OCI-M1 (cell line): ENCODE measurements around the gene SYCE3.

Source experiments
- DNase-seq: peaks from one replicate; lab custom pipeline; 2025; lab: John Stamatoyannopoulos, UW

The SYCE3 gene

DNA sequence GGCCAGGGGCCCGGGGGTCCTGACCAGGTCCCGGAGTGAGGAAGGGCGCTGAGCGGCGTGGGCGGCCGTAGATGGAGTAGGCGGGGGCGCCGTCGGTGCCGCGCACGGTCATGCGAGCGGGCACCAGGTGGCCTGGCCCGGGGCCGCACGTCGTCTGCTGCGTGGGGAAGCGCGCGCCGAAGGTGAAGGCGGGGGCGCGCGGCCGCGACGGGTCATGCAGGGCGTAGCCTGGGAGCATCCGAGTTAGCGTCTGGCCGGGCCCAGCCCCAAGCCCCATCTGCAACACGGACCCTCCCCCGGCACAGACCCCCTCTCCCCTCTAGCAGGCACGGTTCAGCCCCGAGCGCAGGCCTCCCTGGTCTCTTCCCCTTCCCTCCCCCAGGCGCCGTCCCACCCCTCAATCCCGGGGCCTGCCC lies 31.2 kb downstream of the SYCE3 start:
- DNase-seq, result peak; percentile 70

DNA sequence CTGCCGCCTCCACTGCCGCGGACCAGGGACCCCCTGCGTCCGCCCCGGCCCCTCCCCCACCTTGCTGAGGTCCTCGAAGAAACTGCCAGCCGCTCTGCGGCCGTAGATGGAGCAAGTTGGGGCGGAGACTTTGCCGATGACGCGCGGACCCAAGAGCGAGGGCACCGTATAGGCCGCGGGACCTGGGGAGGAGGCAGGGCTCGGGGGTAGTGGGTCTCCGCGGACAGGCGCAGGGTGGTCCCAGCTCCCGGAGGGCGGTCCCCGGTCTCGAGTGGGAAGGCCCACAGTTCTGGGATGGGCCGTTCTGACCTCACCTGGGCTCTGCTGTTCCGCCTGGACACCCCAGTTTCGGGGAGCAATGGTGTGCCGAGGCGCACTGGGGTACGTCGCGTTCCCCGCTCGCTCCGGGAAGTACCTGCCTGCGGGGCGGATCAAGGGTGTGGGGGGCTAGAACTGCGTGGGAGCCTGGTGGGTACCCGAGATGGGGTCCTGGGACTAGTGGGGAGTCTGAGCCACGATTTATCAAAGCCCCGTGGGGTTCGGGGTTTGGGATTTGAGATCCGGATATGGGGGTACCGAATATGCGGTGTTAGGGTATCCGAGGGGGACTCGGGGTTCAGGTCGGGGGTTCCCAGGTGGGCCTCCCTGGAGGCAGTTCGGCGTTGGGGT lies 31.7 kb downstream of the SYCE3 start:
- DNase-seq, result peak; percentile 92

DNA sequence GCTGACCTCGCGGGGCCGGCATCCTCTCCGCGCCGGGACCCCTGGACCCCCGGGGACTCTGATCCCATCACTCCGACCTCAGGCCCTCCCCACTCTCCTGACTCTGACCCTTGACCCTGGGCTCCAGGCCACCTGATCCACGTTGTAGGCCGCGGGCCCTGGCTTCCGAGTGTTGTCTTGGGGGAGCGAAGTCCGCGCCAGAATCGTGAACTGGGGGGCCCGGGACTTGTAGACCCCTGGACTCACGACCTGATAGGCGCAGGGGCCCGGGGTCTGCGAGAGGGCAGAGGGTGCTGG lies 32.2 kb downstream of the SYCE3 start:
- DNase-seq, result no peak

DNA sequence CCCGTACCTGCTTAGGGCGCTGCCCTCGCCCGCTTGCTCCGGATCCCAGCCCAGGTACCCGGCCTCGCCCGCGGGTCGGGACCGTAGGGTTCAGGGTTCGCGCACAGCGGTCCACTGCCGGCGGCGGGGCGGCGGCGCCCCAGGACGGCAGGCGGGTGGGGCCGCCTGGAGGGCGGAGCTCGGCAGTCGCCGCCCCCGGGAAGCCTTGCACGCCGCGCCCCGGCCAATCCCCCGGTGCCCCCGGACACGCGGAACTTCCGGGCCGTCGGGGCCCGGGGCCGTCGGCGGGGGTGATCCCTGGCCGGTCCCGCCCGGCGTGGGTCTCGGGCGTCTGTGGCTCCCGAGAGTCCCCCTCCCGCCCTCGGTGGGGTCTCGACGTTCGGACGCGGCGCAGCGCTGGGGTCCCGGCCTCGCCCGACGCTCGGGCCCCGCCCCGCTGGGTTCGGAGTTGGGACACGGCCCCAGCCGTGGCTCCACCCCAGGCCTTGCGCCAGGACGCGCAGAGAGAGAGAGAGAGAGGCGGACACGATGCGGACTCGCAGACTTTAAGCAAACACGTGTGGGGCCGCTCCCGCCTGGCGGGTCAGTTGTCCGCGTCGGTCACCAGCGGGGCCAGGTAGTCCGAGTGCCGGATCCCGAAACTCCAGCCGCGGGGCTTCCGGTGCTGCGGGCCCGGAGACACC lies 32.7 kb downstream of the SYCE3 start, which contains the start of gene TYMP:
Gene TYMP, minus strand, starts transcription at position 116 of the 683 bp plus-strand sequence. CDS start 303 bp downstream, outside the sequence.
- DNase-seq, result peak; percentile 70

DNA sequence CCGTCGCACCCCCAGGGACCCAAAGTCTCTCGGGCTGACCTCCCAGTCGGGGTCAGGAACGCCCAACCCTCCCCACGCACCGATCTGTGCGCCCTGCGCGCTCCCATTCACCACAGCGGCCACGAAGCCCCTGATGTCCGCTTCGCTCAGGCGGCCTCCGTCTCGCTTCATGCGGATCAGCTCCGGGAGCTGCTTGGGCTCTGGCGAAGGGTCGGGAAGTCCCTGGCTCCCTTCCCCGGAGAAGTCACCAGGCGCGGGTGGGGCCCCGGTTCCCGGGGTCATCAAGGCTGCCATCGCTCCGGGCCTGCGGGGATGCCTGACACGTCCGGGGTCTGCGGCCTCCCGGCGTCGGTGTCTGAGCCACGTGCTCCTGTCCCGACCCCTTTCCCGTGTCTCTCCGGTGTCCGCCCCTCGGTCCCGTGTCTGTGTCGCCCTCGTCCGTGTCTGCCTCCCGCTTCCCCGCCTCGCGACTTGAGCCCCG lies 33.3 kb downstream of the SYCE3 start:
- DNase-seq, result no peak

DNA sequence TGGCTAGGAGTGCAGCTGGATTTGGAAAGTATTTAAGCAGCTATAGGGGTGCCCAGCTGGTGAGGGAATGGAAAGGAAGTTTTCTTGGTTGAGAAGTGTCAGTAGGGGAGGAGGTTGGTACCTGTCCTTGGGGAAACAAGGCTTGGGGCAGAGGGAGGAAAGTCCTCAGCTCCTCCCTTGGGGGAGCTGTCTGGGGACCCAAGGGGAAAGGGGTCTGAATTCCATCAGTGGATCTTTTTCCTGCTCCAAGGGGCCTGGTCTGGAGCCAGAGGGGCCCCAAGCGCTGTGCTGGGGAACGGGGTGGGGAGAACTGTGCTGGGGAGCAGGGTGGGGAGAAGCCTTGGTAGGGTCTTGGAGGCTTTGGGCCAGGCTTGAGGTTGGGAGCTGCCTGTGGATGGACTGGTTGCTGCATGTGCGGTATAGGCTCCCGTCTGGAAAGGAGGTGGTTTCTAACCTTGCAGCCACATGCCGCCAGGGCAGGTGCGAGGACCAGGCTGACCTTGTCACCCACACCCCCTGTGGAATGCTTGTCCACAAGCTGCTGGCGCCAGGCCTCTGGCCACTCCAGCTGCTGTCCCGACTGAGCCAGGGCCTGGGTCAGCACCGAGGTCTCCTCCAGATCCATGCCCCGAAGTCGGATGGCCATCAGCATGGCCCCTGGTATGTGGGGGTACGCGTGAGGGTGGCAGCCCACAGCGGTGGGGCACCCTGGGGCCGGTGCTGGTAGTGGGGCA lies 33.9 kb downstream of the SYCE3 start:
- DNase-seq, result peak; percentile 31

DNA sequence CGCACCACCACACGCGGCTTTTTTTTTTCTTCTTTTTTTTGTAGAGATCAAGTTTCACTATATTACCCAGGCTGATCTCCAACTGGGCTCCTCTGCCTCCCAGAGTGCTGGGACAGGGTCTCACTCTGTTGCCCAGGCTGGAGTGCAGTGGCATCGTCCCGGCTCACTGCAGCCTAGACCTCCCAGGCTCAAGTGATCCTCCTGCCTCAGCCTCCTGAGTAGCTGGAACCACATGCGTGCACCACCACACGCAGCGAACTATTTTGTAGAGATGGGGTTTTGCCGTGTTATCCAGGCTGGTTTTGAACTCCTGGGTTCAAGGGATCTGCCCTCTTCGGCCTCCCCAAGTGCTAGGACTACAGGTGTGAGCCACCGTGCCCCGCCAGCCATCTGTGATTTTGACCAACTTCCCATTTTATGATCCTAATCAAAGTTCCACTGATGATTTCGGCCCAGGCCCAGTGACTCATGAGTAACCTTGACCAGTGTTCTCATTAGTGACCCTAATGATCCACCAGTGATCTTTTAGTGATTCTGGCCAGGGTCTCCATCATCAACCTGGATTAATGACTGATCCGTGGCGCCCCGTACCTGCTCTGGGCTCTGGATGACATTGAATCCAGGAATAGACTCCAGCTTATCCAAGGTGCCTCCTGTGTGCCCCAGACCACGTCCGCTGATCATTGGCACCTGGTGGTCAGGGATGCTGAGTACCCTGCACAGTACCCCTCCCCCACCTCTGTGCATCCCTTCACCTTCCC lies 34.6 kb downstream of the SYCE3 start:
- peak; percentile 31 for DNase-seq

DNA sequence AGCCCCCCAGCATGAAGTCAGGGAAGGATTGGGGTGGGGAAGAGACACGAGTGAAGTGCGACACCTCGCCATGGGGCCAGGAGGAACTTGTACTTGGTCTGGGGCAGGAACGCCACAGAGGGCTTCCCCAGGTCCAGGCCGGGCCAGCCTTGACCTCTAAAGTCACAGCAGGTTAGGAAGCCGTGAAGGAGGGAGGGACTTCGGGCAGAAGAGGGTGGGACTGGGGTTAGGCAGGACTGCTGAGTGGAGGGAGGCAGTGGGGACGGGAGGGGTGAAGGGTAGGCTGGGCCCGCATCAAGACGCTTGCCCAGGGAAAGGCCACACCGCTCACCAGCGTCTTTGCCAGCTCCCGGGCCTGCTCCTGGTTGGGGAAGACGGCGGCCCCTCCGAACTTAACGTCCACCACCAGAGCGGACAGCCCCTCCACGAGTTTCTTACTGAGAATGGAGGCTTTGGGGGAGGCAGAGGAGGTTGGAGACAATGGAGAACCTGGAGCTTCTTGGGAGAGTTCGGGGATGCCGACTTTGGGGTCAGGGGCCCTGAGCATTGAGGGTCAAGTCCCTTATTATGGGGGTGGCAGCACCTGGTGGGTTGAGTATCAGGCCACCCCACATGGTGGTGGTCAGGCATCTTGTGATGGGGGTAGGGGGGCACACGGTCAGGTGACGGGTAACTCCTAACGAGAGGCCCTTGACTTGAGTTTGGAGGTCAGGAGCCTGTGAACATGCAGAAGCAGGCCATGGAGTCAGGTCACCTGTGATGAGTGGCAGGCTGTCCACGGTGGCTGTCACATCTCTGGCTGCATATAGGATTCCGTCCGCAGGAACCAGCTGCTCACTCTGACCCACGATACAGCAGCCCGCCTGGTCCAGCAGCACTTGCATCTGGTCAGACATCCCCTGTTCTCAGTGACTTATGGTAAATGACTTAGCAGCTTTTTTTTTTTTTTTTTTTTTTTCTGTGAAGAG lies 35.6 kb downstream of the SYCE3 start:
- DNase-seq, result peak; percentile 93

DNA sequence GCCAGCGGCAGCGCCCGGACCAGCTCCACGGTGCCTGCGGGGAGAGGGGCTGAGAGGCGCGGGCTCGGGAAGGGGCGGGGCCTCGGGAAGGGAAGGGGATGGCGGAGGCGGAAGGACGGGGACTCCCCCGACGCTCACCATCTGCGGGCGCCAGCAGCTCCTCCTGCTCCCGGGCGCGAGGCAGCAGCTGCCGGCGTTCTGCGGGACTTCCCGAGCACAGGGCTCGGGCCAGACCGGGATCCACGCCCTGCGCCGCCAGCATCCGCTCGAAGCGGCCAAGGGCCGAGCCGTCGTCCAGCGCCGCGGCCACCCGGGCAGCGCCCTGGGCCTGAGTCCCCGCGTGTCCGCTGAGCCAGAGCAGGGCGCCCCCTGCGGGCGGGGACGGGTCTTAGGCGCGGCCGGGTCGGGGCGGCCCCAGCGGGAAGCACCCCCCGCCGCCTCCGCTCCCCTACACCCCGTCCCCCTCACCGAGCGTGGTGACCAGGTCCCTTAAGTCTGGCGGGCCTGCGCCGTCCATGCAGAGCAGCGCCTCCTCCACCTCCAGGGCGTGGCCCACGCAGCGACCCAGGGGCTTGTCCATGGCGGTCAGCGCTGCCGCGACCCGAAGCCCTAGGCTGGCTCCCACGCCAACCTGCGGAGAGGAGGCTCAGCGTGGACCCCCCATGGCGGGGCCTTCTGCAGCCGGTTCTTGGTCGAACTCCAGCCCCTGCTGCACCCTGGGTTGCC lies 36.4 kb downstream of the SYCE3 start:
- DNase-seq, result peak; percentile 87

DNA sequence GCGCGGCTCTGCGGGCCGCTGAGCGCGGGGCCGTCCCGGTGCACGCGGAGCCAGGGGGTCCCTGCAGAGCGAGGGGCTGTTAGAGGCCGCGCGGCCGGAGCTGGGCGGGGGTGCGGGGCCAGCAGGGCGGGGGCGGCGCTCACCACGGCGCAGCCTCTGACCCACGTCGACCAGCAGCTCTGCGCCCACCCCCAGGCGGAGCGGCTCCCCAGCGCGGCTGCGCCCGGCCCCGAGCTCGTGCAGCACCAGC lies 36.9 kb downstream of the SYCE3 start:
- no peak for DNase-seq

DNA sequence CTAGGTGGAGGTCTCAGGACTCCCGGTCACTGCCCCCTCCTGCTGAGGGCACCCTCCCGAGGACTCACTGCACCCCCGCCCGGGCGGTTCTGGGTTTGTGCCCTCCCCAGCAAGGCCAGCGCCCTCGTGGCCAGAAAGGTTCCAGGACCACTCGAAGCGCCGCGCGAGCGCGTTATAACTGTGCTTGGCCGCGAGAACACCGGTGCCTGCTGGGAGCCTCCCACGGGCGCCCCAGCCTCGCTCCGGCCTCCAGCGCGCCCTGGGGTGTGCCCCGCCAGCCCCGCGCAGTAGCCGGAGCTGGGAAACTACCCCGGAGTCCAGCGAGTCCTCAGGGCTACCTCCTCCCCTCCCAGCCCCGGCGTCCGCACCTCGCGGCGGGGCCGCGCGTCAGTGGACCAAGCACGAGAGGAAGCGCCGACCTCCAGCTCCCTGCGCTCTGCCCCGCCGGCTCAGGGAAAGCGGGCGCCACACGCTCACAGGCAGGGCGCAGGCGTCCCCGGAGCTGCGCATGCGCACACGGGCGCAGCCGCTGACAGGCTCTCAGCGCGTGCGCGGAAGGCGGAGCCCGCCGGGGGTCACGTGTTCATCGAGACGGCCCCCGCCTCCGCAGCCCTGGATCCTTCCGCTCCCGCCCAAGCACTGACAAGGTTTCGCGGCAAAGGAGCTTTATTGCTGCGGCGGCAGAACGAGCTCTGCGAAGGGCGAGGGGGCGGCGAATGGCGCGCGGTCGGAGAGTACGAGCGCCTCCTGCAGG lies 37.4 kb downstream of the SYCE3 start, which contains the start of gene SCO2:
Gene SCO2, minus strand, starts transcription at position 495 of the 754 bp plus-strand sequence. CDS start 1,187 bp downstream, outside the sequence.
- peak; percentile 98 for DNase-seq

DNA sequence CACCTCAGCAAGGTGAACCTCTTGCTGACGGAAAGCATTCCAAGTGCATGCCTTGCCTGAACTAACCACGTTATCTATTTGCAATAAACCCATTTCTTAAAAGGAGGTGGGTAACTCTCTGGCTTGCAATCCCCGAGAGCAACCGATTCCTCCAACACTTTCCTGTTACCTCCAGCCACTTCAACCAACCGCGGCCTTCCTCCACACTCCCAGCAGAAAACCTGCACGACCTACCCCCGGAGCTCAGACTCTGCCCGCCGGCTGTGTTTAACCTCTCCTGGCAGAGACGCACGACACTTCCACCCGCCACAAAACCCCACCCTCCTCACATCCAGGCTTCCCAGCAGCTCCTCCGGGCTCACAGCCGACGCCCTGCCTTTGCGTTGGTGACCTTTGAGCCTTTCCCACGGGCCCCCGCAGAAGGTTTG lies 38.0 kb downstream of the SYCE3 start:
- no peak for DNase-seq

DNA sequence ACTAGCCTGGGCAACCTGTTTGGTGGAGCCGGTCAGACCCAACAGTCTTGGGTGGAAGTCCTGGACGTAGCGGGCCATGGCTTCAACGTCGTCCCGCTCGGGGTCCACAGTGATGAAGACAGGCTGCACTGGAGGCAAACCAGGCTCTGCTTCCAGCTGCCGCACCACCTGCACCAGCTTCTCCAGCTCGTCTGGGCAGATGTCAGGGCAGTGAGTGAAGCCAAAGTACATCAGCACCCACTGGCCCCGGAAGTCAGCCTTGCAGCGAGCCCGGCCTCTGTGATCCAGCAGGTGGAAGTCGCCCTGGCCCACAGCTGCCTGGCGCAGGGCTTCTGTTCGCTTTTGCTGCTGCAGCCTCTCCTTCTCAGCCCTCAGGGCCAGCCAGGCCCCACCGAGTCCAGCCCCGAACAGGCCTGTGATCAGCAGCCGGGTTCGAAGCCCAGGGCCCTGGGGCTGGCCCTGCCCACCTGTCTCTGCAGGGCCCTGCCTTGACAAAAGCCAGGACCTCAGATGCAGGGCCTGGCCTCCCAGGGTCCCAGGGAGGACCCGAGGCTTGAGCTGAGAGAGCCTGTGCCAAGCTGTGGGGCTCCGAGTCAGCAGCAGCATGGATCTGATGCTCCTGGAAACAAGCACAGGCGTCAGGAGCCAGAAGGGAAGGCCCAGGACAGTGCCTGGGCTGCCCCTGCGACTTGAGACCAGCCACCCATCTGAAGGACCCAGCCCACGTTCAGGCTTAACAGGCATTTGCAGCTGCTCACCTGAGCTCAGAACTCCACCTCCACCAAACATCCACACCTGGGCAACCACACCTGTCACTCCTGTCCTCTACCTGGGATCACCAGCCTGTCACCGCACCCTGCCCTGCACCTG lies 38.7 kb downstream of the SYCE3 start:
- DNase-seq, result peak; percentile 36

DNA sequence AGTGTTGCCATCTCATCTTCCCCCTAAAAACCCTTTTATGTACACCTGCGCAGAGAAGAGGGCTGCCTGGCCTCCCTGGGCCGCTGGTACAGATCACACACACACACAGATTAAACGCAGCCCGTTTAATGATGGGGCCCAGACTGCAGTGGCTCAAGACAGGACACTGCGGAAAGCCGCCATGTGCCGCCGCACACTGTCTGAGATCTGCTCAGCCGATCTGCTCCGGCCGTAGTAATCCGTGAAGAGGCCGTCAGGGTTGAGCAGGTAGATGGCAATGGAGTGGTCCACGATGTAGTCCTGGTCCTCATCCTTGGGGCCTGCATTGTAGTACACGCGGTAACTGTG lies 39.3 kb downstream of the SYCE3 start:
- no peak for DNase-seq

DNA sequence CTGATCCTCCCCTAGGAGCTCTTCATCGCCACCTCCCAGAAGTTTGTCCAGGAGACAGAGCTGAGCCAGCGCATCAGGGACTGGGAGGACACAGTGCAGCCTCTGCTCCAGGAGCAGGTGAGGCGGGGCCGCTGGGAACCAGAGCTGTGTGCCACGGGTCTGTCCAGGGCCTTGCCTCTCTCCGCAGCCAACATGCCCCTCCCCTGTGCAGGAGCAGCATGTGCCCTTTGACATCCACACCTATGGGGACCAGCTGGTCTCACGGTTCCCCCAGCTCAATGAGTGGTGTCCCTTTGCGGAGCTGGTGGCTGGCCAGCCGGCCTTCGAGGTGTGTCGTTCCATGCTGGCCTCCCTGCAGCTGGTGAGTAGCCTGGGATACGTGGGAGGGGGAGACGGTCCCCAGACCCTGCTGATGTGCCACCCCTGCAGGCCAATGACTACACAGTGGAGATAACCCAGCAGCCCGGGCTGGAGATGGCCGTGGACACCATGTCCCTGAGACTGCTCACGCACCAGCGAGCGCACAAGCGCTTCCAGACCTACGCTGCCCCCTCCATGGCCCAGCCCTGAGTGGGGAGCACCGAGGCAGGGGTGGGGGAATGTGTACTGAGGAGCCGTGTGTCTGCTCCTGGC lies 39.8 kb downstream of the SYCE3 start:
- DNase-seq, result no peak

DNA sequence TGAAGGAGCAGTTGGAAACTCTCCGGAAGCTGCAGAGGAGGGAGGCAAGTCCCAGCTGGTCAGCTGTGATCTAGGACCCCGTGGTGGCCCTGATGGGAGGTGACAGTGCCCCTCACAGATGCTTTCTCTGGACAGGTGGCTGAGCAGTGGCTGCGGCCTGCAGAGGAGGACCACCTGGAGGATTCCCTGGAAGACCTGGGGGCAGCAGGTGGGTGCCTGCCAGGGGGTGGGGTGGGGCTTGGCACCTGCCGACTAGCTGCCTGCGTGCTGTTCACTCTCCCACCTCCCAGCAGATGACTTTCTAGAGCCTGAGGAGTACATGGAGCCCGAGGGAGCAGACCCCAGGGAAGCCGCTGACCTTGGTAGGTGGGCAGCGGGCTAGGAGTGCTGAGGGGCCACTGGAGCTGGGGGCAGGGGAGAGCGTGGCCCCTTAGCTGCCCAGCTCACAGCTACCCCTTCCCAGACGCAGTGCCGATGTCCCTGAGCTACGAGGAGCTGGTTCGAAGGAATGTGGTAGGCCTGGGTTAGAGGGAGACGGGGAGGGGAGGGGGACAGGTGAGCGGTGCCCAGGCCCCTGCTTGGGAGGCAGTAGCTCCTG lies 40.4 kb downstream of the SYCE3 start:
- DNase-seq, result no peak

DNA sequence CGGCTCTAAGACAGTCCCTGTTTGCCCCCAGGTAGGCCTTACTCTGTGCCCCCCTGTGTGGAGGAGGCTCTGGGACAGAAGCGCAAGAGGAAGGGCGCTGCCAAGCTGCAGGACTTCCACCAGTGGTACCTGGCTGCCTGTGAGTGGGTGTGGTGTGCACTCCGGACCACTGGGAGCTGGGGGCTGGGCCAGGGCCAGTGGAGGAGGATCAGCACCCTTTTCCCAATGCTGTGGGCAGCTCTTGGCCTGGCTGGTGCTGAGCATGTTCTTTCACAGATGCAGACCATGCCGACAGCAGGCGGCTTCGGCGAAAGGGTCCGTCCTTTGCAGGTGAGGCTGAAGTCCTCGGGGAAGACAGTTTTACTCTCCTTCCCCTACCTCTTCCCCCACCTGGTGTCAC lies 41.0 kb downstream of the SYCE3 start:
- no peak for DNase-seq
